Cardiac muscle cell (in vitro differentiated cells and primary cell): ENCODE measurements around the gene ZMIZ2. TPM values are rescaled to one million over a fixed set of nuclear protein-coding genes. Genes with fewer than 3 reads are reported as not detected.

Experiments
- DNase-seq, 2 donors: peaks; one replicate each; pipeline versions ENCODE4 v3.0.0 to v3.0.0-alpha.2; 2010 to 2017; ENCODE audit warnings: low read depth in 1 of 2, low spot score in 1 of 2
- H3K27ac ChIP-seq: fragments of 200-600 bp; sonication (generic); 2 replicates; pipeline ENCODE4 v1.5.1; 2016
- H3K27me3 ChIP-seq: fragments of 200-600 bp; sonication (generic); 2 replicates; pipeline ENCODE4 v1.6.0; 2016; ENCODE audit warnings: control low read depth
- H3K36me3 ChIP-seq: fragments of 200-600 bp; sonication (generic); 2 replicates; pipeline ENCODE4 v1.5.1; 2016; ENCODE audit warnings: control low read depth
- H3K4me1 ChIP-seq: fragments of 200-600 bp; sonication (generic); 2 replicates; pipeline ENCODE4 v1.8.1; 2017; ENCODE audit warnings: low read depth, mild to moderate bottlenecking, mixed run types
- H3K4me3 ChIP-seq: fragments of 200-600 bp; sonication (generic); 2 replicates; pipeline ENCODE4 v1.5.1; 2016; ENCODE audit warnings: mild to moderate bottlenecking
- H3K9me3 ChIP-seq: fragments of 200-600 bp; sonication (generic); 2 replicates; pipeline ENCODE4 v1.5.1; 2017; ENCODE audit warnings: low read depth, mild to moderate bottlenecking, control low read depth
- CTCF ChIP-seq: IDR thresholded peaks from 2 replicates; pipeline ENCODE4 v1.5.1; 2012; ENCODE audit warnings: low read depth, mild to moderate bottlenecking, low read length
- polyA plus RNA-seq: library from polyadenylated mRNA; unstranded; fragments of >200 nt; fragmentation: Nextera tagmentation; extraction: Ambion mirVana; gene quantifications from 2 replicates; pipeline ENCODE4 v1.2.1, GENCODE V29; 2016
- total RNA-seq: library from RNA; depleted of rRNA; stranded (reverse); fragments of >200 nt; gene quantifications from 2 replicates; pipeline ENCODE4 v1.2.3, GENCODE V29; 2016

ZMIZ2 gene
- total and polyA plus RNA-seq, 2 experiments from 2014 or later, result 47.7 to 58.9 TPM

GRCh38 chr7:44796034-44796503 is 47.4 kb downstream of the ZMIZ2 start:
- Histone ChIP-seq H3K27ac (no peak overlapping the region), H3K4me1 (peaks cover 10% of the 10 kb centered on the region)
- peak; percentile 53 to 59 for DNase-seq

GRCh38 chr7:44796504-44797328 is 48.1 kb downstream of the ZMIZ2 start, which contains the start of gene PPIA:
Gene PPIA (plus strand): TSS chr7:44796681. CDS start chr7:44796725, 44 bp downstream.
- no peak for TF ChIP-seq CTCF
- H3K9me3 ChIP-seq, result no peaks in the 10 kb centered on the region
- peak within 1 kb of the TSS; percentile 62 for H3K4me3 ChIP-seq
- peaks cover 10% of the 10 kb centered on the region for H3K4me1 ChIP-seq
- peak; percentile 98 to 99 for DNase-seq
- H3K27me3 ChIP-seq, result no peaks in the 10 kb centered on the region
- peaks cover 20% of the 10 kb centered on the region for H3K36me3 ChIP-seq
- peak within 1 kb of the TSS; percentile 100 for H3K27ac ChIP-seq

More at GRCh38 chr7:44796034-44796503, 47.4 kb downstream of the ZMIZ2 start:
- Histone ChIP-seq H3K36me3 (peaks cover 17% of the 10 kb centered on the region), H3K4me3 (peak overlapping the region; percentile 62), H3K27me3 (no peaks in the 10 kb centered on the region), H3K9me3 (no peaks in the 10 kb centered on the region)
- TF ChIP-seq CTCF, result no peak

GRCh38 chr7:44797329-44798258 is 48.9 kb downstream of the ZMIZ2 start:
- peaks cover 10% of the 10 kb centered on the region for H3K4me1 ChIP-seq
- peak overlapping the region; percentile 62 for H3K4me3 ChIP-seq
- TF ChIP-seq CTCF, result peak; percentile 53
- H3K27me3 ChIP-seq, result no peaks in the 10 kb centered on the region
- peaks cover 27% of the 10 kb centered on the region for H3K36me3 ChIP-seq
- peak overlapping the region; percentile 100 for H3K27ac ChIP-seq
- H3K9me3 ChIP-seq, result no peaks in the 10 kb centered on the region
- peak; percentile 85 to 90 for DNase-seq

GRCh38 chr7:44798649-44799305 is 50.1 kb downstream of the ZMIZ2 start:
- Histone ChIP-seq H3K36me3 (peaks cover 34% of the 10 kb centered on the region), H3K27me3 (no peaks in the 10 kb centered on the region), H3K4me1 (peaks cover 10% of the 10 kb centered on the region), H3K4me3 (peak overlapping the region; percentile 62), H3K27ac (peak overlapping the region; percentile 100), H3K9me3 (no peaks in the 10 kb centered on the region)
- DNase-seq, result no peak
- no peak for TF ChIP-seq CTCF

- no peak for TF ChIP-seq CTCF
- H3K27ac ChIP-seq, result no peak overlapping the region
- H3K4me1 ChIP-seq, result peaks cover 10% of the 10 kb centered on the region
- no peak for DNase-seq
- peaks cover 37% of the 10 kb centered on the region for H3K36me3 ChIP-seq
- H3K9me3 ChIP-seq, result no peaks in the 10 kb centered on the region
- no peak overlapping the region for H3K4me3 ChIP-seq
- no peaks in the 10 kb centered on the region for H3K27me3 ChIP-seq
Observed at GRCh38 chr7:44799939-44800338, 51.3 kb downstream of the ZMIZ2 start.
